ENCODE measurements around the gene HTN1. TPM values are rescaled to one million over a fixed set of nuclear protein-coding genes. Genes with fewer than 3 reads are reported as not detected.
"Not testable (repeated sequence)": the region's sequence is repeated elsewhere in the genome, so short reads cannot be mapped to it uniquely, and the experiment has no call there.

The HTN1 gene
- total RNA-seq: not detected in 2 replicates

DNA sequence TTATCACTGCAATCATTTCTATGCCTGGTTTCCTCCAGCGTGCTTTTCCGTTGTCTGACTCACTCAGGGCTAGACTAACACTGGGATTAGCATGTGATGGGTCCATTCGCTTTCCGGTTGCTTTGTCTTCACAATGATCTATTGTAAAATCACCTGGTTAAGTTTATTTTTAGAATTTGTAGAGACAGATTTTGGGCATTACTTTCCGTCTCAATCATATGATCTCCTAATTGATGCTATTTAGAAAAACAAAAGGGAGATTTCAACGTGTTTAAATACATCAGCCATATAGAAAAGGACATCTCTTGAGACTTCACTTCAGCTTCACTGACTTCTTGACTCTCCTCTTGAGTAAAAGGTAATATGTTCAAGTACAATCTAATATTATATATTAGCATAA is at the start of gene HTN1:
Gene HTN1, plus strand, starts transcription at position 301 of the 400 bp plus-strand sequence. CDS start 2,639 bp downstream, outside the sequence.
- not testable (repeated sequence) for H3K36me3 ChIP-seq (ENCODE audit: control insufficient read depth, insufficient read depth, low read length); DNase-seq (ENCODE audit: low read depth); H3K4me3 ChIP-seq (ENCODE audit: low read depth, low read length); H3K27me3 ChIP-seq (ENCODE audit: control insufficient read depth, insufficient read depth, low read length); FAIRE-seq

DNA sequence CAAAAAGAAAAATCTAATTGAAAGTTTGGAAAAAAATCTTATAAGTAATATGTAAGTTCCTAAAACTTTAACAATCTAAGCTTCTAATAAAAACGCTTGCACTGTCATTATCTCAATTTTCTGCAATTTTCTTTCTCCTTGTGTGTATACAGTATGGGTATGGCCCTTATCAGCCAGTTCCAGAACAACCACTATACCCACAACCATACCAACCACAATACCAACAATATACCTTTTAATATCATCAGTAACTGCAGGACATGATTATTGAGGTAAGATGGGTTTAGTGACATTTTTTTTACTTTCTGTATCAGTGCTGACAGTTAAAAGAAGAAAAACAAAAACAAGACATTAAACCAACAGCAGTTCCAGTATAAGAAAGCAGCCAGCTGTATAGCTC is 49.5 kb upstream of the HTN1 start:
- Histone ChIP-seq H3K27me3 (ENCODE audit: control insufficient read depth, insufficient read depth, low read length) (no peaks in the 10 kb centered on the region), H3K4me3 (ENCODE audit: low read depth, low read length) (no peak overlapping the region), H3K36me3 (ENCODE audit: control insufficient read depth, insufficient read depth, low read length) (no peaks in the 10 kb centered on the region)
- FAIRE-seq (no peak), DNase-seq (ENCODE audit: low read depth) (no peak)
- TF ChIP-seq, protein P1, sequence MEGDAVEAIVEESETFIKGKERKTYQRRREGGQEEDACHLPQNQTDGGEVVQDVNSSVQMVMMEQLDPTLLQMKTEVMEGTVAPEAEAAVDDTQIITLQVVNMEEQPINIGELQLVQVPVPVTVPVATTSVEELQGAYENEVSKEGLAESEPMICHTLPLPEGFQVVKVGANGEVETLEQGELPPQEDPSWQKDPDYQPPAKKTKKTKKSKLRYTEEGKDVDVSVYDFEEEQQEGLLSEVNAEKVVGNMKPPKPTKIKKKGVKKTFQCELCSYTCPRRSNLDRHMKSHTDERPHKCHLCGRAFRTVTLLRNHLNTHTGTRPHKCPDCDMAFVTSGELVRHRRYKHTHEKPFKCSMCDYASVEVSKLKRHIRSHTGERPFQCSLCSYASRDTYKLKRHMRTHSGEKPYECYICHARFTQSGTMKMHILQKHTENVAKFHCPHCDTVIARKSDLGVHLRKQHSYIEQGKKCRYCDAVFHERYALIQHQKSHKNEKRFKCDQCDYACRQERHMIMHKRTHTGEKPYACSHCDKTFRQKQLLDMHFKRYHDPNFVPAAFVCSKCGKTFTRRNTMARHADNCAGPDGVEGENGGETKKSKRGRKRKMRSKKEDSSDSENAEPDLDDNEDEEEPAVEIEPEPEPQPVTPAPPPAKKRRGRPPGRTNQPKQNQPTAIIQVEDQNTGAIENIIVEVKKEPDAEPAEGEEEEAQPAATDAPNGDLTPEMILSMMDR (IDR thresholded peaks at IDR 0.05; ENCODE audit: insufficient read depth, low read length, severe bottlenecking): no peak

DNA sequence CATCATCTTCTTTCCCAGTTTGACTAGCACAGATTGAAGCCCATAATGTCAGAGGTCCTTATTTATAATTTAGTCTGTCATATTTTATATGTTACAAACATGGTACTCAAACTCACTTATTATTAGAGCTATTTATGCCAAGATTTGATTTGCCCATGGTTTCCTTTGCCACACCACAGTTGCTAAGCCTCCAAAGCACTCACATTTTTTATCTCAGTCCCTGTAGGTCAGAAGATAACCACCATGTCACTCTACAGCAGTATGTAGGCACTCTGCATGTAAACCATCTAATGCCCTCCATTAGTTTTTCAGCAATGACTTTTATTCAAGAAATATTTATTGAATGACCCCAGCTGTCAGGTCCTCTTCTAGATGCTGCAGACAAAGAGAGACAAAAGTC is 47.7 kb upstream of the HTN1 start:
- TF ChIP-seq, protein P1 (IDR thresholded peaks at IDR 0.05; ENCODE audit: insufficient read depth, low read length, severe bottlenecking): no peak
- Histone ChIP-seq H3K4me3 (ENCODE audit: low read depth, low read length) (no peak overlapping the region), H3K36me3 (ENCODE audit: control insufficient read depth, insufficient read depth, low read length) (no peaks in the 10 kb centered on the region), H3K27me3 (ENCODE audit: control insufficient read depth, insufficient read depth, low read length) (no peaks in the 10 kb centered on the region)
- FAIRE-seq (no peak), DNase-seq (ENCODE audit: low read depth) (no peak)

DNA sequence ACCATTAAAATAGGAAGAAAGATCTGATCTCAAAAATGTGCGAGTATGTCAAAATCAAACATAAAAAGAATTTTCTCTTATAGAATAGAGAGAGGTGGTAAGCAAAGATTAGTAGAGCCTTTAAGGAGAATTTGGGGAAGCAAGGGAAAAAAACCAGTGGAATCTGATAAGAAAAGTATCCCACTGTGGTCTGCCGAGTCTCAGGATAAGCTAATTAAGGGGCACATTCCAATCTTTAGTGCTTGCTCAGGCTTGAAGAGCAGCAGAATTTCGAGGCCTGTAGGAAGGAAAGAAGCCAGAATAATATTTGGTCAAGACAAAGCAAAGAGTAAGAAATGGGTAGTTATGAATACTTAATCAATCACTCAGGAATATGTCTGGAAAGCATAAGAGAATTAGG is 41.5 kb upstream of the HTN1 start:
- TF ChIP-seq, protein P1 (IDR thresholded peaks at IDR 0.05; ENCODE audit: insufficient read depth, low read length, severe bottlenecking): no peak
- FAIRE-seq (no peak), DNase-seq (ENCODE audit: low read depth) (no peak)
- H3K36me3 ChIP-seq (ENCODE audit: control insufficient read depth, insufficient read depth, low read length): no peaks in the 10 kb centered on the region
- no peak overlapping the region for H3K4me3 ChIP-seq (ENCODE audit: low read depth, low read length)
- H3K27me3 ChIP-seq (ENCODE audit: control insufficient read depth, insufficient read depth, low read length): no peaks in the 10 kb centered on the region

DNA sequence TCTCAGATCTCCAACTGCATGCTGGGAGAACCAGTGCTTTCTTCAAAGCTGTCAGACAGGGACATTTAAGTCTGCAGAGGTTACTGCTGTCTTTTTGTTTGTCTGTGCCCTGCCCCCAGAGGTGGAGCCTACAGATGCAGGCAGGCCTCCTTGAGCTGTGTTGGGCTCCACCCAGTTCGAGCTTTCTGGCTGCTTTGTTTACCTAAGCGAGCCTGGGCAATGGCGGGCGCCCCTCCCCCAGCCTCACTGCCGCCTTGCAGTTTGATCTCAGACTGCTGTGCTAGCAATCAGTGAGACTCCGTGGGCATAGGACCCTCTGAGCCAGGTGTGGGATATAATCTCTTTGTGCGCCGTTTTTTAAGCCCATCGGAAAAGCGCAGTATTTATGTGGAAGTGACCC is 31.2 kb upstream of the HTN1 start:
- not testable (repeated sequence) for H3K4me3 ChIP-seq (ENCODE audit: low read depth, low read length); H3K27me3 ChIP-seq (ENCODE audit: control insufficient read depth, insufficient read depth, low read length); FAIRE-seq; H3K36me3 ChIP-seq (ENCODE audit: control insufficient read depth, insufficient read depth, low read length); DNase-seq (ENCODE audit: low read depth)

DNA sequence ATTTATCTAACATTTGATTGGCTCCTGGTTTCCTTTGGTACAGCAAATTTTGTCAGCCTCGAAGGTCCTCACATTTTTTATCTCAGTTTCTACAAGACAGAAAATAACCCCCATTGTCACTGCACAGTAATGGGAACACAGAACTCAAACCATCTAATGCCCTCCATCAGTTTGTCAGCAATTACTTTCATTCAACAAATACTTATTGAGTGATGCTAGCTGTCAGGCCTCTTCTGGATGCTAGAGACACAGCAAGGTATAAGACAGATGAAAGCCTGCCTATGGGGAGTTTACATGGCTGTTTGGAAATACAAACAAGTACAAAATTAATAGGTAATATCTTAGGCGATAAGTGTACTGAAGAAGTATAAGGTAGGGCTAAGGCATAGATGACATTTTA is 27.0 kb upstream of the HTN1 start:
- no peak for FAIRE-seq
- no peak for DNase-seq (ENCODE audit: low read depth)
- H3K27me3 ChIP-seq (ENCODE audit: control insufficient read depth, insufficient read depth, low read length): no peaks in the 10 kb centered on the region
- TF ChIP-seq, protein P1 (IDR thresholded peaks at IDR 0.05; ENCODE audit: insufficient read depth, low read length, severe bottlenecking): no peak
- H3K4me3 ChIP-seq (ENCODE audit: low read depth, low read length): no peak overlapping the region
- H3K36me3 ChIP-seq (ENCODE audit: control insufficient read depth, insufficient read depth, low read length): no peaks in the 10 kb centered on the region

DNA sequence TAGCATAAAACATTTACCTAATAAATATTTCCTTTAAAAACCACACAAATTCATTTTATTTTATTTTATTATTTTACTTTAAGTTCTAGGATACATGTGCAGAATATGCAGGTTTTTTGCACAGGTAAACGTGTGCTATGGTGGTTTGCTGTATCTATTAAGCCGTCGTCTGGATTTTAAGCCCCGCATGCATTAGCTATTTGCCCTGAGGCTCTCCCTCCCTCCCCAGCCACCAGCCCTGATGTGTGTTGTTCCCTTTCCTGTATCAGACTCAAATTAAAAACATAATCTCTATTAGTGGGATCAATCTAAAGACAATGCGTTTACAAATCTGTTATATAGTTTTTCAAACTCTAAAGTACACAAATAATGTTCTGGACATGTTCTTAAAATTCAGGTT is 23.2 kb upstream of the HTN1 start:
- Histone ChIP-seq H3K36me3 (ENCODE audit: control insufficient read depth, insufficient read depth, low read length) (no peaks in the 10 kb centered on the region), H3K27me3 (ENCODE audit: control insufficient read depth, insufficient read depth, low read length) (no peaks in the 10 kb centered on the region), H3K4me3 (ENCODE audit: low read depth, low read length) (no peak overlapping the region)
- FAIRE-seq (no peak), DNase-seq (ENCODE audit: low read depth) (no peak)
- TF ChIP-seq, protein P1 (IDR thresholded peaks at IDR 0.05; ENCODE audit: insufficient read depth, low read length, severe bottlenecking): no peak

DNA sequence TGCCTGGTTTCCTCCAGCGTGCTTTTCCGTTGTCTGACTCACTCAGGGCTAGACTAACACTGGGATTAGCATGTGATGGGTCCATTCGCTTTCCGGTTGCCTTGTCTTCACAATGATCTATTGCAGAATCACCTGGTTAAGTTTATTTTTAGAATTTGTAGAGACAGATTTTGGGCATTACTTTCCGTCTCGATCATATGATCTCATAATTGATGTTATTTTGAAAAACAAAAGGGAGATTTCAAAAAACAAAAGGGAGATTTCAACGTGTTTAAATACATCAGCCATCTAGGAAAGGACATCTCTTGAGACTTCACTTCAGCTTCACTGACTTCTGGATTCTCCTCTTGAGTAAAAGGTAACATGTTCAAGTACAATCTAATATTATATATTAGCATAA is 22.1 kb upstream of the HTN1 start, which contains the start of gene HTN3:
Gene HTN3, plus strand, starts transcription at position 301 of the 400 bp plus-strand sequence. CDS start 2,282 bp downstream, outside the sequence.
- not testable (repeated sequence) for H3K4me3 ChIP-seq (ENCODE audit: low read depth, low read length); FAIRE-seq; H3K27me3 ChIP-seq (ENCODE audit: control insufficient read depth, insufficient read depth, low read length); DNase-seq (ENCODE audit: low read depth); H3K36me3 ChIP-seq (ENCODE audit: control insufficient read depth, insufficient read depth, low read length)

DNA sequence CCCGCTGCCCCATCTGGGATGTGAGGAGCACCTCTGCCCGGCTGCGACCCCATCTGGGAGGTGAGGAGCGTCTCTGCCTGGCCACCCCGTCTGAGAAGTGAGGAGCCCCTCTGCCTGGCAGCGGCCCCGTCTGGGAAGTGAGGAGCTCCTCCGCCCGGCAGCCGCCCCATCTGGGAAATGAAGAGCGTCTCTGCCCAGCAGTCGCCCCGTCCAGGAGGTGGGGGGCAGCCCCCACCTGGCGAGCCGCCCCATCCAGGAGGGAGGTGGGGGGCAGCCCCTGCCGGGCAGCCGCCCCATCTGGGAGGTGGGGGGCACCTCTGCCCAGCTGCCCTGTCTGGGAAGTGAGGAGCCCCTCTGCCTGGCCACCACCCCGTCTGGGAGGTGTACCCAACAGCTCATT is 12.7 kb upstream of the HTN1 start:
- not testable (repeated sequence) for DNase-seq (ENCODE audit: low read depth); FAIRE-seq; H3K4me3 ChIP-seq (ENCODE audit: low read depth, low read length); H3K27me3 ChIP-seq (ENCODE audit: control insufficient read depth, insufficient read depth, low read length); H3K36me3 ChIP-seq (ENCODE audit: control insufficient read depth, insufficient read depth, low read length)

DNA sequence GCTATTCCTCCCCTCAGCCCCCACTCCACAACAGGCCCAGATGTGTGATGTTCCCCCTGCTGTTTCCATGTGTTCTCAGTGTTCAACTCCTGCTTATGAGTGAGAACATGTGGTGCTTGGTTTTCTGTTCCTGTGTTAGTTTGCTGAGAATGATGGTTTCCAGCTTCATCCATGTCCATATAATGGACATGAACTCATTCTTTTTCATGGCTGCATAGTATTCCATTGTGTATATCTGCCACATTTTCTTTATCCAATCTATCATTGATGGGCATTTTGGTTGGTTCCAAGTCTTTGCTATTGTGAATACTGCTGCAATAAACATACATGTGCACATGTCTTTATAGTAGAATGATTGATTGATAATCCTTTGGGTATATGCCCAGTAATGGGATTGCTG is 10.3 kb upstream of the HTN1 start:
- not testable (repeated sequence) for H3K4me3 ChIP-seq (ENCODE audit: low read depth, low read length); H3K36me3 ChIP-seq (ENCODE audit: control insufficient read depth, insufficient read depth, low read length); FAIRE-seq; DNase-seq (ENCODE audit: low read depth); H3K27me3 ChIP-seq (ENCODE audit: control insufficient read depth, insufficient read depth, low read length)

All from bronchial epithelial cell (primary cell).